Measurements from ENCODE around the gene VPREB3. TPM values are rescaled to one million over a fixed set of nuclear protein-coding genes. Genes with fewer than 3 reads are reported as not detected.

VPREB3 gene
- total and polyA plus RNA-seq, 2 of the 8 experiments (the other 6 are each of a cell fraction or from before 2014, with no cell fraction given), result 0.52 to 4.6 TPM

- Histone ChIP-seq H2BK5ac (ENCODE audit: low read depth, low read length) (no peak overlapping the region), H2AK5ac (ENCODE audit: low read depth, low read length) (no peak overlapping the region), H3K27ac (ENCODE audit: low read depth, low read length) (no peak overlapping the region), H3K4ac (replicated peaks; ENCODE audit: insufficient read length, low read depth, low read length) (no peak overlapping the region), H4K5ac (ENCODE audit: insufficient read length, low read depth, low read length) (no peak overlapping the region), H2BK20ac (ENCODE audit: low read length) (no peak overlapping the region), H4K91ac (replicated peaks; ENCODE audit: insufficient read length, low read length) (no peak overlapping the region), H4K8ac (ENCODE audit: extremely low read depth, insufficient read depth, low read length) (peak overlapping the region; percentile 75; the same call in 1 of the 2 replicates), H3K4me2 (ENCODE audit: insufficient read depth in 1 of 2, low read depth in 2 of 2, low read length in 2 of 2) (no peak overlapping the region), H3K79me1 (ENCODE audit: low read depth, low read length) (no peaks in the 10 kb centered on the region), H3K9ac (replicated peaks in 1 of 4; ENCODE audit: extremely low read depth in 1 of 4, low read depth in 3 of 4, low read length in 3 of 4) (no peak overlapping the region), H3K36me3 (ENCODE audit: control insufficient read depth in 2 of 4, insufficient read depth in 4 of 4, low read length in 3 of 4) (no peaks in the 10 kb centered on the region), H3K79me2 (ENCODE audit: control insufficient read depth in 1 of 2, insufficient read depth in 2 of 2, low read length in 2 of 2) (no peaks in the 10 kb centered on the region), H2AFZ (ENCODE audit: low read length) (no peak overlapping the region), H3K4me1 (replicated peaks in 1 of 4; ENCODE audit: control insufficient read depth in 3 of 4, insufficient read depth in 4 of 4, low read length in 3 of 4) (peaks cover 0 to 29% (median 19%) of the 10 kb centered on the region in 4 experiments; a peak in 6 of 7 replicates), H3K56ac (replicated peaks; ENCODE audit: insufficient read length, low read depth, low read length) (no peak overlapping the region), H2BK12ac (ENCODE audit: low read depth, low read length) (no peak overlapping the region), H3K14ac (ENCODE audit: insufficient read length) (no peak overlapping the region), H3K27me3 (replicated peaks in 1 of 4; ENCODE audit: control insufficient read depth in 3 of 4, extremely low read depth in 1 of 4, insufficient read depth in 3 of 4, low read length in 3 of 4) (peaks cover 0 to 13% (median 7%) of the 10 kb centered on the region in 4 experiments; a peak in 5 of 7 replicates), H2BK15ac (ENCODE audit: low read length) (no peak overlapping the region), H3K4me3 (ENCODE audit: extremely low read depth in 1 of 4, insufficient read depth in 2 of 4, low read depth in 3 of 4, low read length in 4 of 4) (no peak overlapping the region), H4K20me1 (replicated peaks in 1 of 2; ENCODE audit: control insufficient read depth in 1 of 2, insufficient read depth in 2 of 2, low read length in 2 of 2) (peaks cover 0 to 16% of the 10 kb centered on the region in 2 experiments), H3K23me2 (ENCODE audit: low read depth, low read length) (peaks cover 11% of the 10 kb centered on the region), H3K23ac (ENCODE audit: insufficient read length) (no peak overlapping the region), H2BK120ac (replicated peaks; ENCODE audit: low read depth, low read length) (no peak overlapping the region), H3K18ac (ENCODE audit: extremely low read depth, low read length) (no peak overlapping the region), H3K9me3 (ENCODE audit: insufficient read depth in 2 of 2, low read depth in 1 of 2, low read length in 1 of 2) (no peaks in the 10 kb centered on the region)
- 93% methylated on average over 9 of the region's 9 CpGs; no CpG with 5 or more reads in 1 of the 2 experiments for WGBS, 2 experiments (ENCODE audit: extremely low coverage in 1 of 2, insufficient coverage in 1 of 2, insufficient read length in 1 of 2, insufficient replicate concordance in 2 of 2, low coverage in 1 of 2, low lambda C conversion rate in 2 of 2, missing lambda C conversion rate in 1 of 2)
- FAIRE-seq (no peak), DNase-seq (ENCODE audit: low read depth in 1 of 2, low spot score in 2 of 2) (peak in 1 of 2 experiments; percentile 42)
- ChIA-PET CTCF (ENCODE audit: partially characterized antibody) (interaction anchor here (0.9 to 9.6 kb wide), 5 partner anchors 10 to 85 kb away, joined by 3 to 73 read pairs (median 5); no protein-coding TSS in a partner anchor), POLR2A (ENCODE audit: partially characterized antibody) (interaction anchor here (0.9 to 4.5 kb wide), 6 partner anchors 10 to 206 kb away, joined by 3 to 22 read pairs (median 7); partner anchors contain the start of genes SMARCB1, VPREB3 and ZNF70)
- TF ChIP-seq CEBPB (IDR thresholded peaks at IDR 0.05; ENCODE audit: low read depth, low read length) (peak; percentile 21; the same call in 1 of the 2 replicates), CHD2 (IDR thresholded peaks at IDR 0.05; ENCODE audit: low read length) (no peak)
Measured at GRCh38 chr22:23764899-23765881, 11.0 kb upstream of the VPREB3 start.
